ENCODE results near the gene TMEM154.

TMEM154 gene

GRCh38 chr4:152626790-152627189 lies 53.0 kb downstream of the TMEM154 start:
- DNase-seq = no peak

DNA sequence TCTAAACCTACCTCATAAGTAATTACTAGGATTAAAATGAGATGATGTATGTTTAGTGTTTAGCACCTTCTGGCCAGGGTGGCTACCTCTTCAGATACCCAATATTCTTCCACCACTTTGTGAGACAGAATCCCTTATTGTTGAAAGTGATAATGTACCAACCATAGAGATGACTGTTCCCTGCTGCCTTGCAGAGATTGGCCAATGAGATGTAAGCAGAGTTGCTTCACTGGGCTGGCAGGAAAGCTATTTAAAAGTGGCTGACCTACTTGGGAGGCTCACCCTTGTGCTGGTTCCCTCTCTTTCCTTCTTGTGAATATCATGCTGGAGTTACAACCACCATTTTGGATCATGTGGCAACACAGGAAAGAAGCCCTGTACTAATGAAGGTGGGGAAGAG lies 58.9 kb downstream of the TMEM154 start:
- DNase-seq = no peak

- no peak for DNase-seq
Observed at GRCh38 chr4:152620218-152620617, 59.6 kb downstream of the TMEM154 start.

DNA sequence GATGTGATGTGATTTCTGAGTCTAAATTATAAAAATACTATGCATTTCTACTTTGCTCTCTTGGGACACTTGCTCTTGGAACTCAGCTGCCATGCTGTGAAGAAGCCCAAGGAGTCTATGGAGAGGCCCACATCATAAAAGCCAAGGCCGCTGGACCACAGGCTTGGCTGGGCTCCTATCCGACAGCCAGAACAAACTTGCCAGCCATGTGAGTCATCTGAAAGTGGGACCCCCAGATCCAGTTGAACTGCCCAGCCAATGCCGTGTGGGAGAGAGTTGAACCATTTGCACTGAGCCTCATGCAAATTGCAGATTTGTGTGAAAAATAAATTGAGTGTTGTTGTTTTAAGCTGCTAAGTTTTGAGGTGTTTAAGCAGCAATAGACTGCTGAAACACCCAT lies 60.2 kb downstream of the TMEM154 start:
- no peak for DNase-seq

DNA sequence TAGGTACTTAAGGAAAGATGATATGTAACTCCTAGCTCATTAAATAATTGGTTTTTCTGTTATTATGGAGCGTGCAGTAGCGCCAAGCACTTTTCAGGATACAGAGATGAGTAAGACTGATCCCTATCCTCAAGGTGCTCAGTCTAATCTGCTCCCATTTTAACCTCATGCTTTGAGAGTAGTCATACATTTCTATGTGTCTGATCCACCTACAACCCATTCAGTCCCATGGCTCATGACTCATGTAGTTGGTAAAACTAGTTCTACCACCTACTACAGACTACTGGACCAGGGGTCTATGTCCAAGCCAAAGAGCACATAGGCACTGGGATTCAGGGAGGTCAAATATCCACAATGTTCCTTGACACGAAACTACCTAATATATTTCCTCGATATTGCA lies 60.8 kb downstream of the TMEM154 start:
- DNase-seq = no peak

DNA sequence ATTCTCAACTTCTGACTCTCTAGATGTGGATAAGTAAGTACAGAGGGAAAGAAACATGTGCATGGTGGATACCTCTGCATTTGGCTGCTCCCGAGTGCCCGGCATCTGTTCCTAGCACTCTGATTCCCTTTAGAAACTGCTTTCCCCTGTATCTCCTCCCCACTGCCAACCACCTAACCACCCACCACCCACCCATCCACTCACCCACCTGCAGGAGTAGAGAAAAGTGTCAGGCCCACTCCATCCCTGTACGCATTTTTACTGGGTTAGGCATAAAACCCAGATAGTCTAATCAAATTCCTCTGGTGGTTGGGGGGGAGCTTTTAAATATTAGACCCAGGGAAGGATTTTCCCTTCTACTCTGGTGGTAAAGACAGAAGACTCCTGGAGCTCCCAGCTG lies 63.0 kb downstream of the TMEM154 start:
- no peak for DNase-seq

- no peak for DNase-seq
Observed at GRCh38 chr4:152613841-152614721, 65.7 kb downstream of the TMEM154 start.

DNA sequence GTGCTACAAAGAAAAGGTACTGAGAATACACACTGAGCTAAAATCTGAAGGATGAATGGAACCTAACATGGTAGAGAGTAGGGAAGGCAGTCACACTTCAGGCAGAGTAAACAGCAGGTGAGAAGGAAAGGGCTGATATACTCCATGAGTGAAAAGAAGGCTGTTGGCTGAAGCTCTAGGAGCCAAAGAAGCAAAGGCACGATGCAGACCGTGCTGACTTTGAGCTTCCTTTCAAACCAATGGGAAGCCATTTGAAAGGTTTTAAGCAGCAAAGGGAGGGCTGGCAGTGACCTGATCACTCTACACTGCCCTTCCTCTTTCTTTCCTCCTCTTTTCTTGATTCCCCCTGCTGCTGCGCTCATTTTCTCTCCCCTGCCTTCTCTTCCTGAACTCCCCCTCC lies 66.4 kb downstream of the TMEM154 start:
- DNase-seq = no peak

- no peak for DNase-seq
Observed at GRCh38 chr4:152610131-152610530, 69.7 kb downstream of the TMEM154 start.

DNA sequence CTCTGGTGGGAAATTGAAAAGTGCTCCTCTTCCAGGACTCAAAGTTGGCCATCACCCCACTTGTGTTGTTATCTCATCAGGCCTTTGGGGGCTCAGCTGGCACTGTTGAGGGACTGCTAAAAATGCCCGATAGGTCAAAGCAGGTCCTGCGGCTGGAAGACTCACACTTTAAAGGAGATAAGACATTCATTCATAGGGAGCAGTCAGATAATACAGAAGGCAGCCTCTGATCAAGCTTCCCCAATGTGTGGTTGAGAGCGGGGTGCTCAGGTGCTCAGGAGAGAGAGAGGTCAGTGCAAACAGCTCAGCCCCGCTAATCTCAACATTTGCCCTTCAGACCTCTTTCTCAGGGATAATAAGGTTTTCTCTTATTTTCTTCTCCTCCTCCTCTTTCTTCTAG lies 70.3 kb downstream of the TMEM154 start:
- DNase-seq = no peak

DNA sequence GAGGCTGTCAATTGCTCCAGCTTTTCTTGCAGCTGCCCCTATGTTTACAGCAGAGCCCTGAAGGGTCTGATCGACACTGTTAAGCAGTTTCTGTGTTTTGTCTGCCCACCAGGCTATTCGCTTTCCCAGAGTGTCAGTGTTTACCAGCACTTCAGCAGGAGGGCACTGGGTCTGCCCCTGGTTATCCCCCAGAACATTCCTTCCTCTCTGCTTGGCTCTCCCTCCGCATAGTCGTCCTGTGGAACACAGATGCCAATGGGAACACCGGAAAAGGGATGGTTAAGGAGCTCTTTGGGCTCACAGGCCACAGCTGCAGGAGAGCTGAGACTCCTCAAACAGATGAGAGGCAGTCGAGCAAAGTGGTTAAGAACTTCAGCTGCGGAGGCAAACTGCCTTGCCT lies 72.6 kb downstream of the TMEM154 start:
- DNase-seq = no peak

- DNase-seq = no peak
Observed at GRCh38 chr4:152606753-152607152, 73.0 kb downstream of the TMEM154 start.

GRCh38 chr4:152605641-152606335 lies 74.0 kb downstream of the TMEM154 start:
- no peak for DNase-seq

DNA sequence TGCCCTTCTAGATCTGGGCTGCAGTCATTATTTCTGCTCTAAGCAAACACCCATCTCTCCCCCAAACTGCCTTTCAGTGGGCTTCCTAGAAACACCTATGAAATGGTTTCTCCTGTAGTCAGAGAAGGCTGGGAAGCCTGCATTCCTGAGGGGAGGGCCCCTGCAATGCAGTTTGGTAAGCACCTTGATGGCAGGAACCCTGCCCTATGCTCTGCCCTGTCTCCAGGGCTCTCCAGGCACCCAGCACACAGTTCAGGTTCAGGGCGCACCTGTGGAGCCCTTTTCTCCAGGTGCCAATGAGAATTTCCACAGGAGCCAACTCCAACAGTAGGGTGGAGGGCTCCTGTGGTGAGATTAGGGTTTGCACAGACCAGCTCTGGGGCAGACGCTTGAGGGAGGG lies 74.8 kb downstream of the TMEM154 start:
- DNase-seq = no peak

GRCh38 chr4:152601156-152601555 lies 78.6 kb downstream of the TMEM154 start:
- DNase-seq = no peak

GRCh38 chr4:152599636-152600035 lies 80.2 kb downstream of the TMEM154 start:
- no peak for DNase-seq

DNA sequence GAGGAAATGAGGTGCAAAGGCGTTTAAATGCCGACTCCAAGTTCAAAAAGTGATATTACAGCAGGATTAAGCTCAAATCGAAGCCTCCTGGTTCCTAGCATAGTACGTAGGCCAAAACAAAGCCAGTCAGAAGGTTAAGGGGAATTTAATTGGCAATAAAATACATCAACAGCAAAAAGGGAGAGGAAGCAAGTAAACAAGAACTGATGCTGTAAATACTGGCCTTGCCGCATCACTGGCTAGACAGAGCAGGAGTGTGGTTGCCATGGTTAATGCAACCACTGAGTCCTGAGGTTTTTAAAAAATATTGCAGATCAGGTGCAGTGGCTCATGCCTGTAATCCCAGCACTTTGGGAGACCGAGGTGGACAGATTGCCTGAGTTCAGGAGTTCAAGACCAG lies 80.7 kb downstream of the TMEM154 start:
- no peak for DNase-seq

DNA sequence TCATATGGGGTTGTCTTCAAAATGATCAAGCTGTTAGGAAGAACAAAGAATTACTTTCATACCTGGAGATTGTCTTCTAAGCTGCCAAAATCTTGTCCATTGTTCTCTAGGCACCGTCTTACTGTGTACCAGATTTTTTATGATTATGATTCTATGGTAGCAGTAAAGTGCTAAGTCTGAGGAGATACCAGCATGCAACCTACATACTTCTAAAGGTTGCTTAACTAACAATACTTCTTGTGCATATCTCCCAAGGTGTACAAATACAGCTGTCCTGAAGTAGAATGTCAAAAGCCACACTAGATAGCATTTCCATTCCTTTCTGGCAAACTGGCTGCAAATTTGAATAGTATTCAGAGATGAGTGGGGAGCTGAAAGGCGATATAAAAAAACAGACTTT lies 81.3 kb downstream of the TMEM154 start:
- no peak for DNase-seq

- DNase-seq = no peak
Observed at GRCh38 chr4:152594978-152595925, 84.5 kb downstream of the TMEM154 start.

DNA sequence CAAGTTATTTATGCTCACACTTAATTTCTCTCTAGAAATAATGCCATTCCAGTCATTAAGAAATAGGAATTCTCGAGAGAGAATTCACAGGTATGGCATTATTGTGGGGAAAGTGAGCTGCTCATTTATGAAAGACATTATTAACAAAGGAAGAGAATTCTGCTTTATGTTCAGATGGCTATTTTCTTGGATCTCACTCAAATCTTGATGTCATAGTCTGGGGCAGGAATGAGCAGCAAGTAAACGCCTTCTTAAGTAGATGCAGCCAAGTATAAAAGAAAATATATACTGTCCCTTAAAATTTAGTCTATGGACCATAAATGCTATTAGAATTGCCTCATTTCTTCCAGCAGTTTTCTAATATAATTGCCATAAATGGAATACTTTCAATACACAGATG lies 85.7 kb downstream of the TMEM154 start:
- no peak for DNase-seq

GRCh38 chr4:152591876-152592275 lies 87.9 kb downstream of the TMEM154 start:
- DNase-seq = no peak

- DNase-seq = no peak
Observed at GRCh38 chr4:152591396-152591795, 88.4 kb downstream of the TMEM154 start.

Measured in activated gamma-delta T cell (primary cell).